Caco-2 (cell line): Measurements from ENCODE around the gene INPP4A. TPM values are rescaled to one million over a fixed set of nuclear protein-coding genes. Genes with fewer than 3 reads are reported as not detected.

ENCODE experiments used
- BruUV-seq: library from RNA; stranded (reverse); fragments of 400-500 nt; replicated peaks from 2 replicates; lab custom pipeline; 2021; lab: Mats Ljungman, UMichigan
- CTCF ChIA-PET: fragments of 300-600 bp; sonication (Branson Sonifier 250); formaldehyde crosslinking; loops from one replicate; lab custom pipeline; 2022; ENCODE audit warnings: antibody characterized with exemption; lab: Charles Lee
- POLR2A ChIA-PET: fragments of 300-600 bp; sonication (Branson Sonifier 250); formaldehyde crosslinking; loops from one replicate; lab custom pipeline; 2022; ENCODE audit warnings: antibody characterized with exemption; lab: Charles Lee
- DNase-seq, 2 experiments: peaks; one replicate each; pipeline versions ENCODE4 v3.0.0 to v3.0.0-alpha.2; 2020 to 2022
- H3K27me3 ChIP-seq: replicated peaks from 2 replicates; pipeline ENCODE4 v1.6.0; 2011; ENCODE audit warnings: low read length; ENCODE audit not compliant: control insufficient read depth, insufficient read depth
- H3K36me3 ChIP-seq: 2 replicates; pipeline ENCODE4 v1.5.1; 2011; ENCODE audit warnings: low read length; ENCODE audit not compliant: control insufficient read depth, insufficient read depth
- H3K4me1 ChIP-seq: fragments of 250-450 bp; sonication (Bioruptor Pico); 2 replicates; pipeline ENCODE4 v1.5.1; 2020; ENCODE audit warnings: mild to moderate bottlenecking
- H3K4me3 ChIP-seq: 2 replicates; pipeline ENCODE4 v1.5.1; 2011; ENCODE audit warnings: low read depth, mild to moderate bottlenecking, control low read depth, low read length
- H3K9me3 ChIP-seq: fragments of 250-450 bp; sonication (Bioruptor Pico); 2 replicates; pipeline ENCODE4 v1.5.1; 2020; ENCODE audit warnings: mild to moderate bottlenecking, moderate library complexity
- H3K27ac Mint-ChIP-seq: one replicate; pipeline ENCODE4 v1.8.0; 2022; ENCODE audit warnings: mixed read lengths; ENCODE audit not compliant: unreplicated experiment
- H3K27me3 Mint-ChIP-seq: one replicate; pipeline ENCODE4 v1.8.0; 2022; ENCODE audit warnings: mixed read lengths; ENCODE audit not compliant: insufficient read depth, unreplicated experiment
- H3K36me3 Mint-ChIP-seq: one replicate; pipeline ENCODE4 v1.8.0; 2022; ENCODE audit warnings: mild to moderate bottlenecking, mixed read lengths; ENCODE audit not compliant: insufficient read depth, unreplicated experiment
- H3K4me1 Mint-ChIP-seq: one replicate; pipeline ENCODE4 v1.8.0; 2022; ENCODE audit warnings: low read depth, mixed read lengths; ENCODE audit not compliant: unreplicated experiment
- H3K4me3 Mint-ChIP-seq: one replicate; pipeline ENCODE4 v1.8.0; 2022; ENCODE audit warnings: mild to moderate bottlenecking, moderate library complexity, mixed read lengths; ENCODE audit not compliant: unreplicated experiment
- H3K9me3 Mint-ChIP-seq: one replicate; pipeline ENCODE4 v1.8.0; 2022; ENCODE audit warnings: mixed read lengths; ENCODE audit not compliant: unreplicated experiment
- intact Hi-C: fragments of 100-400 bp; cut with micrococcal nuclease; formaldehyde crosslinking; loops from one replicate; pipeline ENCODE4 v1.10.0; 2022; ENCODE audit not compliant: unreplicated experiment
- total RNA-seq: library from RNA; stranded (reverse); gene quantifications from 2 replicates; pipeline ENCODE4 v1.2.3, GENCODE V29; 2022
- TF ChIP-seq, protein P1 (sequence below), 2 experiments: fragments of 200-600 bp in 1 of 2; IDR thresholded peaks; 1 replicate in 1 of 2; 2 replicates in 1 of 2; pipeline versions ENCODE4 v1.5.1 to v1.8.0; 2011 to 2022; ENCODE audit warnings: antibody characterized with exemption in 1 of 2, control low read depth in 1 of 2, inconsistent platforms in 1 of 2, low read depth in 1 of 2, low read length in 1 of 2, mild to moderate bottlenecking in 1 of 2, moderate library complexity in 1 of 2; ENCODE audit not compliant: insufficient read depth in 1 of 2, severe bottlenecking in 1 of 2, unreplicated experiment in 1 of 2

The INPP4A gene
- total RNA-seq, 1 experiment from 2014 or later: 26.3 TPM

DNA sequence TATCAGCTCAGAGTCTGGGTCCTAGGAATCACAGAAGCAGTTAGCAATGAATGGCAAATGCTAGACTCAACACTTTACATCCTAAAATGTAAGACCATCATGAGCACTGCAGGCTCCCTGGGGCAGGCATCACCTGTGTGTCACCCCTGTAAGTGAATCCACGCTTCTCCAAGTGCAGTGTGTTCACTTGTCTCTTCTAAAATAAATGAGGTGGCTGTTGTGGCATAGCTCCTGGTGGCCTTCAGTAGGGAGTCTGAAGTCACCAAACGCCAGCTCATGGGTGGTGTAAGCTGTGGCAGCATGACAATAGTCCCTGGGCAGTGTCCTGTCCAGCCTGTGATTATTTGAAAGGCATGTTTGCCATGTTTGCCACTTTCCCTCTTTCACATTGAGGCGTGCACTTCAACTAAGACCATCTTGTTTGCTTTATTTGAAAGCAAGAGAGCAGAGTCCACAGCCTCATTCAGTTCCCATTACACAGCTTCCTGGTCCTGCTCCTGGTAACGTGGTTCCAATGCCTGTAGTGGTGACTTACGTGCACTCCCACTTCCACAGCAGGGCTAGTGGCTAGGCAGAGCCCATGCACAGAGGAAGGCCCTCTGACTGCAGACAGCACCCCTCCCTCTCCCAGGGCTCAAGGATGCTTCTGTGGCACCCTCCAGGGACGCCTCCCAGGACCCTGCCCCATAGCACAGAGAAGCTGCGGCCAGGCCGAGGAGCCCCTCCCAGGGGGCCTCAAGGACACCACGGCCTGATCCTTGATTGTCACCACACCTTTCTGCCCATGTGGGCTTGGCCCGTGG is 139.4 kb downstream of the INPP4A start:
- intact Hi-C loops: no loop called here
- Mint-ChIP-seq H3K36me3 (no peaks in the 10 kb centered on the region), H3K9me3 (no peaks in the 10 kb centered on the region), H3K27me3 (no peaks in the 10 kb centered on the region), H3K4me1 (no peaks in the 10 kb centered on the region), H3K4me3 (no peak overlapping the region), H3K27ac (no peak overlapping the region)
- no peaks in the 10 kb centered on the region for H3K9me3 ChIP-seq
- H3K27me3 ChIP-seq: no peaks in the 10 kb centered on the region
- TF ChIP-seq, protein P1, sequence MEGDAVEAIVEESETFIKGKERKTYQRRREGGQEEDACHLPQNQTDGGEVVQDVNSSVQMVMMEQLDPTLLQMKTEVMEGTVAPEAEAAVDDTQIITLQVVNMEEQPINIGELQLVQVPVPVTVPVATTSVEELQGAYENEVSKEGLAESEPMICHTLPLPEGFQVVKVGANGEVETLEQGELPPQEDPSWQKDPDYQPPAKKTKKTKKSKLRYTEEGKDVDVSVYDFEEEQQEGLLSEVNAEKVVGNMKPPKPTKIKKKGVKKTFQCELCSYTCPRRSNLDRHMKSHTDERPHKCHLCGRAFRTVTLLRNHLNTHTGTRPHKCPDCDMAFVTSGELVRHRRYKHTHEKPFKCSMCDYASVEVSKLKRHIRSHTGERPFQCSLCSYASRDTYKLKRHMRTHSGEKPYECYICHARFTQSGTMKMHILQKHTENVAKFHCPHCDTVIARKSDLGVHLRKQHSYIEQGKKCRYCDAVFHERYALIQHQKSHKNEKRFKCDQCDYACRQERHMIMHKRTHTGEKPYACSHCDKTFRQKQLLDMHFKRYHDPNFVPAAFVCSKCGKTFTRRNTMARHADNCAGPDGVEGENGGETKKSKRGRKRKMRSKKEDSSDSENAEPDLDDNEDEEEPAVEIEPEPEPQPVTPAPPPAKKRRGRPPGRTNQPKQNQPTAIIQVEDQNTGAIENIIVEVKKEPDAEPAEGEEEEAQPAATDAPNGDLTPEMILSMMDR (IDR thresholded peaks at IDR 0.05; ENCODE audit: insufficient read depth in 1 of 2, low read depth in 1 of 2, low read length in 1 of 2, severe bottlenecking in 1 of 2, unreplicated experiment in 1 of 2): no peak
- no peak for DNase-seq
- no peak overlapping the region for H3K4me3 ChIP-seq
- BruUV-seq: no TSS peak
- no peaks in the 10 kb centered on the region for H3K36me3 ChIP-seq
- ChIA-PET POLR2A (no interaction called here), CTCF (no interaction called here)
- H3K4me1 ChIP-seq: peaks cover 6% of the 10 kb centered on the region

DNA sequence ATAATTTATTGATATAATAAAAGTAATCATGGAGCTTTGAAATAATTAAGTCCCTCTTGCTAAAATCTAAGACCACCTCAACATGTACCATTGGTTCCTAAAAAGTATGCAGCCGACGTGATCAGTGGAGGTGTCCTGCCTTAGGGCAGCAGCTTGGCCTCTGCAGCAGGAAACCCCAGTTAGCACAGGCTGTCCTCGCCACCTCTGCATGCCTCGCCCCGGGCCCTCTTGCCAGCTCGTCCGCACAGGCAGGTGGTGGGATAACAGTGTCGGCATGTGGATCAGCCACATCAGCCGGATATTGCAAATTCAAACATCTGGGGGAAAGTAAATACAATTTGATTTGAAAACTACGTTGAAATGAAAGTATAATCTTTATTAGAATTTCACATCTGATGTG is 140.7 kb downstream of the INPP4A start:
- no peak for DNase-seq
- ChIA-PET POLR2A (no interaction called here), CTCF (no interaction called here)
- peaks cover 6% of the 10 kb centered on the region for H3K4me1 ChIP-seq
- H3K4me1 Mint-ChIP-seq: no peaks in the 10 kb centered on the region
- H3K27me3 Mint-ChIP-seq: no peaks in the 10 kb centered on the region
- no peaks in the 10 kb centered on the region for H3K36me3 Mint-ChIP-seq
- no TSS peak for BruUV-seq
- intact Hi-C loops: no loop called here
- no peaks in the 10 kb centered on the region for H3K27me3 ChIP-seq
- TF ChIP-seq, protein P1 (IDR thresholded peaks at IDR 0.05; ENCODE audit: insufficient read depth in 1 of 2, low read depth in 1 of 2, low read length in 1 of 2, severe bottlenecking in 1 of 2, unreplicated experiment in 1 of 2): no peak
- no peak overlapping the region for H3K4me3 ChIP-seq
- no peak overlapping the region for H3K27ac Mint-ChIP-seq
- no peaks in the 10 kb centered on the region for H3K36me3 ChIP-seq
- H3K4me3 Mint-ChIP-seq: no peak overlapping the region
- no peaks in the 10 kb centered on the region for H3K9me3 Mint-ChIP-seq
- no peaks in the 10 kb centered on the region for H3K9me3 ChIP-seq

DNA sequence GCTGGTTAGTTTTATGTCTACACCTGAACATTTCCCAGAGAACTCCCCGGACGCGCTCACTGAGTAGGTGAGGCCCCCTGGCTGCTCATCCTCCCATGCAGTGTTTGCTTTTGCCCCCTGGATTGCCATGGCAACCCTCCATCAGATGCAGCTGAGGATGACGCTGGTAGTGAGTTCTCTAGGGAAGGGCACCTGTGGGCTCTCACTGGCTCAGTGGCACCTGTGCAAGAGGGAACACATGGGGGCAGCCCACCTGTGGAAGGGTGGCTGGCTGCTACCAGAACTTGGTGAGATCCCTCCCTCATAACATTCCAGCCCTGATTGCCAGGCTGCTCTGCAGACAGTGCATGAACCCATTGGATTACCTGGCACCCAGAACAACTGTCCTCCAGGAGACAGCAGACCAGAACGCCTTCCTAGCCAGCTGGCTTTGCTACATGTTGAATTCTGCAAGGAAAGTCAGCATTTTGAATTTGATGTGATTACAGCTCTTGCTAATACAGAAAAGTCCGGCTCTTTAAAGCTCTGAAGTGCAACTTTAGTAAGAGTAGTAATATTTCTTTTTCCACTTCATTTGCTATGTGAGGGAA is 142.0 kb downstream of the INPP4A start:
- intact Hi-C loops: no loop called here
- Histone ChIP-seq H3K27me3 (no peaks in the 10 kb centered on the region), H3K4me1 (peaks cover 6% of the 10 kb centered on the region), H3K9me3 (no peaks in the 10 kb centered on the region), H3K4me3 (no peak overlapping the region), H3K36me3 (no peaks in the 10 kb centered on the region)
- ChIA-PET POLR2A (no interaction called here), CTCF (no interaction called here)
- Mint-ChIP-seq H3K4me1 (no peaks in the 10 kb centered on the region), H3K4me3 (no peak overlapping the region), H3K36me3 (no peaks in the 10 kb centered on the region), H3K9me3 (no peaks in the 10 kb centered on the region), H3K27me3 (no peaks in the 10 kb centered on the region), H3K27ac (no peak overlapping the region)
- BruUV-seq: no TSS peak
- TF ChIP-seq, protein P1 (IDR thresholded peaks at IDR 0.05; ENCODE audit: insufficient read depth in 1 of 2, low read depth in 1 of 2, low read length in 1 of 2, severe bottlenecking in 1 of 2, unreplicated experiment in 1 of 2): no peak
- DNase-seq: no peak
